ENCODE measurements around the gene ZMYND11.
A peak's percentile ranks its signal among the peaks of the same experiment; 100 is the strongest.
"Not testable (repeated sequence)": the region's sequence is repeated elsewhere in the genome, so short reads cannot be mapped to it uniquely, and the experiment has no call there.

Gene ZMYND11

GRCh38 chr10:134247-135131 lies 766 bp upstream of the ZMYND11 start:
- DNase-seq: peak; percentile 23

DNA sequence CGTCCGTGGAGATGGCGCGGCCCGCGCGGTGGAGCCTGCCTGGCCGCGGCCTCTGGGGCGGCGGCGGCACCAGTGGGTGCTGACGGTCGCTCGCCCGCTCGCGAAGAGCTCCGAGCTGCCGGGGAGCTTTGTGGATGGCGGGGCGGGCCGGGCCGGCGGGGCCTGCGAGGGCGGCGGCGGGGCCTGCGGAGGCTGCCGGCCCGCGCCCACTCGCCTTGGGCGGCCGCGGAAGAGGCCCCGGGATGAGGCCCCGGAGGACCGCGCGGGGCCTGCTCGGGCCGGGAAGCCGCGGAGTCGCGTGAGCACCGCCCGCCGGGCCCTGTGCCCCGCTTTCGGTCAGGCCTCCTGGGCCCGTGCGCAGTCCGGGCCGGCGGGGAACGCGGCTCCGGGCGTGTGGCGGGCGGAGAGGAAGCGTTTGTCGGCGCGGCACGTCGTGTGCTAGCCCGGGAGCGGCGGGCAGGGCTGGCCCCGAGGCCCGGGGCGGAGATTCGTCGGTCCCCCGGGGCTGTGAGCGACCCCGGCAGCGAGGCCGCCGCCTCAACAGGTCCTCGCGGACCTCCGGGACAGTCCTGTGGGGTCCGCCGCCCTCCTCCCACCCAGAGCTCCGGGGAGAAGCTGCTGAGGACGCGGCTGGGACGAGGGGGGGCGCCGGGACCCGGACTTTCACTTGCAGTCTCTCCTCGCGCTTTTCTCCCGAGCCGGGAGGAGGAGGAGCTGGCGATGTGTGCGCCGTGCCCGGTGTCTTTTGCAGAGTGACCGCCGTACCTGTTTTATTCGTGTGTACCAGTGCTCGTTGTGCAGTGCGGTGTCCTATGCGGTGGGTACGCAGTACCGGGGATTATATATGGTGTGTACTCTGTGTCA lies 578 bp downstream of the ZMYND11 start:
- peak; percentile 41 for DNase-seq

DNA sequence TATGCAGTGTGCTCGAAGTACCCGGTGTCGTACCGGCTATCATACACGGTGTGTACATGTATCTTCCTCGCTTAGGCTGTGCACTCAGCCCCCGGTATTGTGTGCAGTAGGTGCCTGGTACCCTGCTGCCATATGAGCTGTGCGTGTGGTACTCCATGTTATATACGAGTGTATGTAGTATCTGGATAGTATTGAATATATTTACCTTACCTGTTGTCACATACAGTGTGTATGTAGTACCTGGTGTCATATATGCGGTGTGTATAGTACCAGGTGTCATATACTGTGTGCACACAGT lies 1.2 kb downstream of the ZMYND11 start:
- DNase-seq: no peak

DNA sequence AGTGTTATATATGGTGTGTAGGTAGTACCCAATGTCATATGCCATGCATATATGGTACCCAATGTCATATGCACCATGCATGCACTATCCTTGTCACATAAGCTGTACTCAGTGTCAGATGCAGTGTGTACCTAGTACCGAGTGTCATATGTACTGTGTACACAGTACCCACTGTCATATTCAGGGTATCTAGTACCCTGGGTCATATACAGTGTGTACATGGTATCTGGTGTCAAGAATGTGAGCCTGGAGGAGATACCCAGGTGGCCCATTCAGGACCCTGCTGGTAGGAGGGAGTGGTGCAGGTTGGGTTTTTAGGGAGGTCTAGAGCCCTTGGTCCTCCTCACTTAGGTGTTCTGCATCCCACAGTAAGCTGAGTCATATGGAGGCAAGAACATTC lies 1.8 kb downstream of the ZMYND11 start:
- peak; percentile 14 for DNase-seq

GRCh38 chr10:137606-138005 lies 2.4 kb downstream of the ZMYND11 start:
- peak; percentile 40 for DNase-seq

DNA sequence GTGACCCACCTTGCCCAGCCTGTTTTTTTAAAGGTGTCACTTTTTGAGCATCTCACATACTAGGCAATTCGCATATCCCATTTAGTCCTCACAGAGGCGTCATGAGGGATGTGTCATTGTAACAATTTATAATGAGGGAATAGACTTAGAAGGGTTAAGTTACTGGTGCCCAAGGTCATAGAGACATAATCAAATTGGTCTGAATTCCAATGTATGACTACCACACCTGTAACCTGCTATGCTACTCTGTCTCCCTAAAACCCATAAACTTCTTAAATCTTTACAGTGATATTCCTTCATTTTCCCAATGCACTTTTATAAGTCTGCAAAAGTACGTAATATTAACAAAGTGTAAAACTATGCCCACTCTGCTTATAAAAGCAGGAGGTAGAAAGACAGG lies 7.1 kb downstream of the ZMYND11 start:
- no peak for DNase-seq

- no peak for DNase-seq
Measured at GRCh38 chr10:152915-153314, 17.7 kb downstream of the ZMYND11 start.

DNA sequence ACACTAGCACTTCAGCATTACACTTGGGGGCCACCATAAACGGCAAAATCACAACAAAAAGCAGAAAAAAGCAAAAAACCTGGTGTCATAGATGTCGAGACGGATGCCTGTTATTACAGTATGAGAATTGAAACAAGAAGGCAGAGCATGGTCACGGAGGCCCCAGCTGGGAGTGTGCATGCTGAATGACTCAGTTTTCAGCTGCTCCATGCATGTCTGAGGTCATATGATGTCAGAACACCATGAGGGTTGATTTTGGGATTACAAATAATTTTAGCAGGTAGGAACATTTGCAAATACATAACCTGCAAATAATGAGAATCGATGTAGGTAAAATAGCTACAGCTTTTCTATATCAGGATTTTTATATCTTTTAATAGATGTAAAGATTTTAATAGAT lies 19.1 kb downstream of the ZMYND11 start:
- DNase-seq: peak; percentile 38

- DNase-seq: no peak
Measured at GRCh38 chr10:167383-167782, 32.1 kb downstream of the ZMYND11 start.

DNA sequence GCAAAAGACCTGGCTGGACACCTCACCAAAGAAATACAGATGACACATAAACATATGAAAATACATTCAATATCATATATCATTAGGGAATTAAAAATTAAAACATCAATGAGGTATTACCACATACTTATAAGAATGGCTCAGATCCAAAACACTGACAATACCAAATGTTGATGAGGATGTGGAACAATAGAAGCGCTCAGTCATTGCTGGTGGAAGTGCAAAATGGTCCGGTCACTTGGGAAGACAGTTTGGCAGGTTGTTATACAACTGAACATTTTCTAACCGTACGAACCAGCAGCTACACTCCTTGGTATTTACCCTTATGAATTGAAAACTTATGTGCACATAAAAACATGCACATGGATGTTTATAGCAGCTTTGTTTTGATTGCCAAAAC lies 38.5 kb downstream of the ZMYND11 start:
- no peak for DNase-seq

- no peak for DNase-seq
Measured at GRCh38 chr10:176677-177076, 41.4 kb downstream of the ZMYND11 start.

GRCh38 chr10:178208-178607 lies 43.0 kb downstream of the ZMYND11 start:
- DNase-seq: peak; percentile 49

DNA sequence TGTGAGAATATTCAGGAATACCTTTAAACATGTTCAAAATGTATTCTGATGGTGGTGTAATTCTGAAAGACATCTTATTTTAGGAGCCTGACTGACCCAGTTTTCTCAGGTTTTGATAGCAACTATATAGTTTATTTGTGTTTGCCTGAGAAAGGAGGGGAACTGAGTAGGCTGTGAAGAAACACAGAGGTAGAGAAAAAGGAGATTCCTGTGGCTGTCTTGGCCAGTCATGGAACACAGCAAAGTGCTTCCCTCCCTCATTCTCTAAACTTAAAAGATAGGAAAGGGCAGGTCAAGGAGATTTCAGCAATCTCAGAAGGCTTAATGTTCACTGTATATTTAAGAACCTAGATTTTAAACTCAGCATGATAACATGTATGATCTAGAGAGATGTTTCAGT lies 43.5 kb downstream of the ZMYND11 start:
- no peak for DNase-seq

GRCh38 chr10:182441-183201 lies 47.4 kb downstream of the ZMYND11 start:
- peak; percentile 27 for DNase-seq

DNA sequence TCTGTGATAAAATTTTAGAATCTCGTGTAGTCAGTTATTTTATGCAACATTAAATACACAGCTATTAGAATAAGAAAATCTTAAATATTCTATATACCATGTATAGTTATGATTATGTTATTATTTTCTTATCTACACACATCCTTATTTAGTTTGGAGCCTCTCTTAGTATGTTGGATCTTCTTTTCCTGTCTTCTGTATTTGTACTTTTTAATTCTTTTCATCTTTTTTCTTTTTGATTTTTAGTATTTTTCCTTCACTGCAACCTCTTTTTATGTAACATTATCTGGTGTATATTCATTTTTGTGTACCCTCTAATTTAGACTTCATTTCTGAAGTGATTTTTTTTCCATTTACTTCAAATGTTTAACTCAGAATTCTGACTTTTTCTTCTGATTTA lies 48.9 kb downstream of the ZMYND11 start:
- DNase-seq: no peak

DNA sequence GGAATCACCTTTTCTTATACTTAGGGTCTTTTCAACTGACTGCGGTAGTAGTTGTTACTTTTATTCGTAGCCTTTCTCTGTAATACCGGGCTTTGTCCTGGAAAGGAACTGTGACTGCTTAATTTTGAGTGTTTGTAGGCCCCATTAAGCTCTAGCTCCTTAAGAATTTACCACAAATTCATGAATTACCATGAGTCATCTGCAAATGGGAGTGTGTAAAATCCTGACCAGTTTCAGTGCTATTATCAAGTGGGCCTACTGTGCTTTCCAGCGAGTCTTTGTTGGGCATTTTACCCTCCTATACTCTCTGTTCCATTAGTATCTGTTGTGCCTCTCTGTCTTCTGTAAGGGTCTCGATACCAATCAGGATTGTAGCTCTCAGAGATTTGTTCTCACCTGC lies 49.7 kb downstream of the ZMYND11 start:
- DNase-seq: peak; percentile 48

GRCh38 chr10:185571-185970 lies 50.3 kb downstream of the ZMYND11 start:
- not testable (repeated sequence) for DNase-seq

GRCh38 chr10:186911-187310 lies 51.7 kb downstream of the ZMYND11 start:
- no peak for DNase-seq

GRCh38 chr10:188546-188945 lies 53.3 kb downstream of the ZMYND11 start:
- no peak for DNase-seq

DNA sequence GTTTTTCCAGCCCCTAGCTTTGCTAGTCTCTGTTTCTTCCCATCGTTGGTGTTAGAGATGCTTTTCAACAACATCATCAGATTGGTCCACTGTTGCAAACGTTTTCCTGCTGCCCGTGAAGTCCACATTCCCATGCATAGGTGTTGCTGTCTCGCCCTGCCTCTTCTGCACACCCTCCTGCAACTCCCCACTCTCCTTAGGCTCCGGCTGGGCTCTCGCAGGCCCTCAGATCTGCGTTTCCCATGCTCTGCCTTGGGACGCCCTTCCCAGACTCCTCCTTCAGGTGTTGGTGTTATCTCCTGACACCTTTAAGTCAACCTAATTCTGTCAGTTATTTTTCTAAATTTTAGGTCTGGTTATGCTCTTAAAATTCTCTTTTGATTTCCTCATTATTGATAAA lies 55.0 kb downstream of the ZMYND11 start:
- DNase-seq: no peak

GRCh38 chr10:191703-192518 lies 56.7 kb downstream of the ZMYND11 start:
- peak; percentile 45 for DNase-seq

- no peak for DNase-seq
Measured at GRCh38 chr10:194281-194680, 59.0 kb downstream of the ZMYND11 start.

DNA sequence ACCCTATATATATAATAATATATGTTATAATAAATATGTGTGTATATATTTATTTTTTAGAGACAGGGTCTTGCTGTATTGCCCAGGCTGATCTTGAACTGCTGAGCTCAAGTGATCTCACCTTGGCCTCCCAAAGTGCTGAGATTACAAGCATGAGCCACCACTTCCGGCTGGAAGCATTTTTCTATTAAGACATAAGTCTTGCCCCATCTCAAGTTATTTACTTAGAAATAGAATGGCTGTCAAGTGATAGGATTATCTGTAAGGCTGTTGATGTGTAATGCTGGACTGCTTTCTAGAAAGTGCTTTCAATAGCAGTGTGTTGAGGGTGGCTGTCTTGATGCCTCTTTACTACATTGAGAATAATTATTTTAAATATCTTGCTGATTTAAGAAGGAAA lies 65.2 kb downstream of the ZMYND11 start:
- DNase-seq: peak; percentile 20

All from fibroblast of upper back skin (primary cell).